MM.1S (cell line): ENCODE data around the gene PFDN1.

Source experiments
- DNase-seq: peaks from one replicate; pipeline ENCODE4 v3.0.0-alpha.2; 2015
- H2AFZ ChIP-seq: fragments of 300-600 bp; sonication (generic); 2 replicates; pipeline ENCODE4 v1.6.0; 2016; ENCODE audit warnings: antibody characterized with exemption, low read length
- H3F3A ChIP-seq: fragments of 300-600 bp; sonication (generic); 2 replicates; pipeline ENCODE4 v1.6.1; 2016; ENCODE audit warnings: mild to moderate bottlenecking, antibody characterized with exemption, low read length, moderate library complexity, mixed read lengths; ENCODE audit not compliant: insufficient read depth
- H3K27ac ChIP-seq: fragments of 300-600 bp; sonication (generic); 2 replicates; pipeline ENCODE4 v1.5.1; 2016; ENCODE audit warnings: mild to moderate bottlenecking, low read length
- H3K27me3 ChIP-seq: fragments of 300-600 bp; sonication (generic); replicated peaks from 2 replicates; pipeline ENCODE4 v1.6.0; 2016; ENCODE audit warnings: low read length; ENCODE audit not compliant: insufficient read depth
- H3K36me3 ChIP-seq: fragments of 300-600 bp; sonication (generic); replicated peaks from 2 replicates; pipeline ENCODE4 v1.6.1; 2016; ENCODE audit warnings: mild to moderate bottlenecking, low read length, mixed read lengths; ENCODE audit not compliant: insufficient read depth
- H3K4me1 ChIP-seq: fragments of 300-600 bp; sonication (generic); 2 replicates; pipeline ENCODE4 v1.6.1; 2016; ENCODE audit warnings: low read length, mixed read lengths
- H3K4me2 ChIP-seq: fragments of 300-600 bp; sonication (generic); 2 replicates; pipeline ENCODE4 v1.6.0; 2016; ENCODE audit warnings: low read depth, low read length
- H3K4me3 ChIP-seq: fragments of 300-600 bp; sonication (generic); 2 replicates; pipeline ENCODE4 v1.5.1; 2016; ENCODE audit warnings: low read length, mixed read lengths
- H3K79me2 ChIP-seq: fragments of 300-600 bp; sonication (generic); 2 replicates; pipeline ENCODE4 v1.6.1; 2016; ENCODE audit warnings: mixed run types, low read length, mixed read lengths
- H3K9ac ChIP-seq: fragments of 300-600 bp; sonication (generic); 2 replicates; pipeline ENCODE4 v1.6.1; 2016; ENCODE audit warnings: low read length, mixed read lengths
- H3K9me2 ChIP-seq: fragments of 300-600 bp; sonication (generic); replicated peaks from 2 replicates; pipeline ENCODE4 v1.6.1; 2016; ENCODE audit warnings: mild to moderate bottlenecking, low read length, mixed read lengths; ENCODE audit not compliant: insufficient read depth
- H3K9me3 ChIP-seq: fragments of 300-600 bp; sonication (generic); replicated peaks from 2 replicates; pipeline ENCODE4 v1.6.1; 2016; ENCODE audit warnings: mild to moderate bottlenecking, low read length, mixed read lengths; ENCODE audit not compliant: insufficient read depth
- H4K20me1 ChIP-seq: fragments of 300-600 bp; sonication (generic); 2 replicates; pipeline ENCODE4 v1.6.1; 2016; ENCODE audit warnings: mild to moderate bottlenecking, low read length, moderate library complexity, mixed read lengths; ENCODE audit not compliant: insufficient read depth
- EZH2 ChIP-seq: fragments of 300-600 bp; sonication (generic); optimal IDR thresholded peaks from 2 replicates; pipeline ENCODE3; 2017; ENCODE audit warnings: low read depth, mild to moderate bottlenecking, antibody characterized with exemption, low read length, mixed read lengths
- EZH2phosphoT487 ChIP-seq: fragments of 300-600 bp; sonication (generic); IDR thresholded peaks from 2 replicates; pipeline ENCODE4 v1.6.1; 2018; ENCODE audit warnings: antibody characterized with exemption, low read length
- TF ChIP-seq, protein P1 (sequence below): fragments of 300-600 bp; sonication (generic); IDR thresholded peaks from 2 replicates; pipeline ENCODE4 v1.5.1; 2016; ENCODE audit warnings: antibody characterized with exemption, low read length, mixed read lengths

Gene PFDN1

DNA sequence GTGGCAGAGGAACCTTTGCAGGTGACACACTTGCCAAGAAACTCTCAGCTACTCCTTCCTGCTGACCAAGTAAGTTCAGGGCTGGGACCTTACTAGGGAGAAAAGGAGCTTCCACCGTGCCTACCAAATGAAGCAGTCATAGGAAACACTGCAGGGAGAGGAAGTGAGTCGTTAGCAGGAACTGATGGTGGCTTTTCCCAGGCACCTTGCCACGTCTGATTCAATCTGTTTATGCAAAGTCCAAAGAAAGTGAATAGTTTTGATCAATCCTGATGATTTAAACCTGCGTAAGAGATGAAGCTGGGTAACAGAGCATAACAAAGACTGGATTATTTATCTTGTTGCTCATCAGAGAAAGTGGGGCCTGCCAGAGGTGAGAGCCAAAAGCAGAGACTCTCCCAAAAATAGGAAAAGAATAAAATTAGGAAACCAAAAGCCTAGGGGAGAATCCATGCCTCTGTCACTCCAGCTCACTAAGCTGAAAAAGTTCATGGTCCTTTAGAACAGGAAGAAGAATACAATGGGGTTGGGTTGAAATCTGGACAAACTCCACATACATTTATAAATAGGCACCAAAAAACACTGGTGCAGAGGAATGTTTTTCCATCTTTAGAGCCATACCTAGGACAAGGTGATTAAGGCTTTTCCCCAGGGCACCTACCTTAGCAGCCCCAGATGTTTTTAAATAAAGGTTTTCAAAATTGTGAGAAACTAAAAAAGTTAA lies 9.3 kb upstream of the PFDN1 start:
- no peaks in the 10 kb centered on the region for H3K79me2 ChIP-seq
- no peaks in the 10 kb centered on the region for H3K27me3 ChIP-seq
- TF ChIP-seq EZH2phosphoT487, result no peak
- TF ChIP-seq, protein P1, sequence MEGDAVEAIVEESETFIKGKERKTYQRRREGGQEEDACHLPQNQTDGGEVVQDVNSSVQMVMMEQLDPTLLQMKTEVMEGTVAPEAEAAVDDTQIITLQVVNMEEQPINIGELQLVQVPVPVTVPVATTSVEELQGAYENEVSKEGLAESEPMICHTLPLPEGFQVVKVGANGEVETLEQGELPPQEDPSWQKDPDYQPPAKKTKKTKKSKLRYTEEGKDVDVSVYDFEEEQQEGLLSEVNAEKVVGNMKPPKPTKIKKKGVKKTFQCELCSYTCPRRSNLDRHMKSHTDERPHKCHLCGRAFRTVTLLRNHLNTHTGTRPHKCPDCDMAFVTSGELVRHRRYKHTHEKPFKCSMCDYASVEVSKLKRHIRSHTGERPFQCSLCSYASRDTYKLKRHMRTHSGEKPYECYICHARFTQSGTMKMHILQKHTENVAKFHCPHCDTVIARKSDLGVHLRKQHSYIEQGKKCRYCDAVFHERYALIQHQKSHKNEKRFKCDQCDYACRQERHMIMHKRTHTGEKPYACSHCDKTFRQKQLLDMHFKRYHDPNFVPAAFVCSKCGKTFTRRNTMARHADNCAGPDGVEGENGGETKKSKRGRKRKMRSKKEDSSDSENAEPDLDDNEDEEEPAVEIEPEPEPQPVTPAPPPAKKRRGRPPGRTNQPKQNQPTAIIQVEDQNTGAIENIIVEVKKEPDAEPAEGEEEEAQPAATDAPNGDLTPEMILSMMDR, result no peak
- no peak for TF ChIP-seq EZH2
- no peaks in the 10 kb centered on the region for H3F3A ChIP-seq
- no peak overlapping the region for H3K4me3 ChIP-seq
- H3K4me1 ChIP-seq, result no peaks in the 10 kb centered on the region
- H3K9me2 ChIP-seq, result no peaks in the 10 kb centered on the region
- no peak overlapping the region for H3K9ac ChIP-seq
- no peaks in the 10 kb centered on the region for H3K36me3 ChIP-seq
- H4K20me1 ChIP-seq, result no peaks in the 10 kb centered on the region
- no peak for DNase-seq
- no peak overlapping the region for H3K4me2 ChIP-seq
- H3K27ac ChIP-seq, result no peak overlapping the region
- H2AFZ ChIP-seq, result no peak overlapping the region
- H3K9me3 ChIP-seq, result no peaks in the 10 kb centered on the region

DNA sequence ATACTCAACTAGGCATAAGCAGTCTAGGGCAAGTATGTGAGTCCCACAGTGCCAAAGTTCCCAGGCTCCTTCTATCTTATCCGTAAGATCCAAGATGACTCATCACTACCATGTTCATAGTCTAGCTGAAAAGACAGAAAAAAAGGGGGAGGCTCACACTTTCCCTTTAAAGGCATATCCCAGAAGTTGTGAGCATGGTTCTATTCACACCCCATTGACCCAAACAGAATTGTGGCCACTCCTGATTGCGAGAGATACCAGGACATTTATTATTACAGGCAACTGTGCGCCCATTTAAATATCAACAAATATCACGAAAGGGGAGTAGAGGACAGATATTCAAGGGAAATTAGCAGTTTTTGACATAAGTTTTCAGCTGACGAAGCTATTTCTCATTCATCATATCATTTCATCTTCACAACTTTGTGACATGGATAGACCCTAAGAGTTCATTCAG lies 8.1 kb upstream of the PFDN1 start:
- Histone ChIP-seq H3K36me3 (no peaks in the 10 kb centered on the region), H3K4me2 (no peak overlapping the region), H3K27me3 (no peaks in the 10 kb centered on the region), H4K20me1 (no peaks in the 10 kb centered on the region), H3K4me3 (no peak overlapping the region), H3K27ac (no peak overlapping the region), H3K79me2 (no peaks in the 10 kb centered on the region), H3K9ac (no peak overlapping the region), H3K9me3 (no peaks in the 10 kb centered on the region), H2AFZ (no peak overlapping the region), H3K9me2 (no peaks in the 10 kb centered on the region), H3F3A (no peaks in the 10 kb centered on the region), H3K4me1 (no peaks in the 10 kb centered on the region)
- no peak for DNase-seq
- TF ChIP-seq, protein P1, result no peak
- TF ChIP-seq EZH2, result no peak
- no peak for TF ChIP-seq EZH2phosphoT487

DNA sequence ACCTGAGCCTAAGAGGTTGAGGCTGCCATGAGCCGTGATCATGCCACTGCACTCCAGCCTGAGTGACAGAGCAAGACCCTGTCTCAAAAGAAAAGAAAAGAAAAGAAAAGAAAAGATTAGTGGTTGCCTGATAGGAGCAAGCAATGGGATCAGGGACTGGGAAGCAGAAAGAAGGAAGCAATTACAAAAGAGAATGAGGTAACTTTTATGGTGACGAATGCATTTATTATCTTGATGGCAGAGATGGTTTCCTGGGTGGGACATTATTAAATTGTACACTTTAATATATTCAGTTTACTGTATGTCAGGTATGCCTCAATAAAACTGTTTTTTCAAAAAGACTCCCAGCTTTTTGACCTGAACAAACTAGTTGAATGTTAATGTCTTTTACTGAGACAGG lies 7.5 kb upstream of the PFDN1 start:
- no peak overlapping the region for H3K27ac ChIP-seq

More for the DNA sequence above, 7.5 kb upstream of the PFDN1 start:
- Histone ChIP-seq H3K4me3 (no peak overlapping the region), H3K79me2 (no peaks in the 10 kb centered on the region), H3K4me2 (no peak overlapping the region), H2AFZ (no peak overlapping the region), H3K36me3 (no peaks in the 10 kb centered on the region), H3K9ac (no peak overlapping the region), H3K4me1 (no peaks in the 10 kb centered on the region), H3F3A (no peaks in the 10 kb centered on the region), H4K20me1 (no peaks in the 10 kb centered on the region), H3K9me2 (no peaks in the 10 kb centered on the region), H3K9me3 (no peaks in the 10 kb centered on the region), H3K27me3 (no peaks in the 10 kb centered on the region)
- no peak for DNase-seq
- TF ChIP-seq, protein P1, result no peak
- TF ChIP-seq EZH2phosphoT487 (no peak), EZH2 (no peak)
